HepG2 (cell line): ENCODE results near the gene SLC39A10. TPM values are rescaled to one million over a fixed set of nuclear protein-coding genes. Genes with fewer than 3 reads are reported as not detected.
A peak's percentile ranks its signal among the peaks of the same experiment; 100 is the strongest.

Source experiments
- AGO2 ChIP-seq: fragments of 200-400 bp; formaldehyde crosslinking; optimal IDR thresholded peaks from 2 replicates; pipeline ENCODE3; 2017; ENCODE audit warnings: mild to moderate bottlenecking, low read depth, low read length, moderate library complexity
- BCL6 ChIP-seq: IDR thresholded peaks from 2 replicates; pipeline ENCODE4 v1.6.1; 2016; ENCODE audit warnings: missing genetic modification reagents, missing compliant biosample characterization
- CENPT ChIP-seq: sonication (generic); formaldehyde crosslinking; IDR thresholded peaks from 2 replicates; pipeline ENCODE4 v1.8.0; 2022; ENCODE audit warnings: low read depth, mild to moderate bottlenecking, moderate library complexity, missing genetic modification reagents
- GATAD2A ChIP-seq: IDR thresholded peaks from 2 replicates; pipeline ENCODE4 v1.6.1; 2016
- MZF1 ChIP-seq: sonication (generic); formaldehyde crosslinking; IDR thresholded peaks from 2 replicates; pipeline ENCODE4 v1.8.1; 2023; ENCODE audit warnings: mild to moderate bottlenecking, missing genetic modification reagents, borderline replicate concordance
- NCOR1 ChIP-seq: fragments of 200-600 bp; sonication (generic); IDR thresholded peaks from 2 replicates; pipeline ENCODE4 v1.7.0; 2017; ENCODE audit warnings: antibody characterized with exemption, low read length, borderline replicate concordance
- SMC3 ChIP-seq: IDR thresholded peaks from 2 replicates; pipeline ENCODE4 v1.6.1; 2011; ENCODE audit warnings: low read length, improper control_type of control experiment
- SYNCRIP ChIP-seq: fragments of 200-400 bp; formaldehyde crosslinking; IDR thresholded peaks from 2 replicates; pipeline ENCODE4 v1.6.1; 2018; ENCODE audit warnings: mild to moderate bottlenecking, low read depth, low read length; ENCODE audit not compliant: insufficient read depth
- ZBTB33 ChIP-seq: sonication (generic); formaldehyde crosslinking; IDR thresholded peaks from 2 replicates; pipeline ENCODE4 v1.4.0; 2020; ENCODE audit warnings: missing genetic modification reagents
- polyA plus RNA-seq, 8 experiments: library from polyadenylated mRNA; depleted of rRNA in 3 of 8; stranded (reverse) in 7 of 8; unstranded in 1 of 8; fragments of >200 nt; fragmentation: Illumina TruSeq in 4 of 8; extraction: Trizol in 4 of 8; gene quantifications; 2 replicates each; pipeline versions ENCODE4 v1.2.1 to v1.2.3, GENCODE V29; 2011 to 2016; ENCODE audit warnings: low read depth in 4 of 8, missing spikeins in 1 of 8, mixed read lengths in 1 of 8; ENCODE audit not compliant: insufficient read depth in 1 of 8
- total RNA-seq, 5 experiments: library from RNA; depleted of rRNA; stranded (reverse); fragments of >200 nt; fragmentation: Illumina TruSeq; extraction: Trizol; gene quantifications; 2 replicates each; pipeline ENCODE4 v1.2.3, GENCODE V29; 2016; ENCODE audit warnings: low read depth in 1 of 5
- TF ChIP-seq, protein P1 (sequence below): sonication (generic); formaldehyde crosslinking; IDR thresholded peaks from one replicate; pipeline ENCODE4 v1.5.1; 2020; ENCODE audit warnings: mild to moderate bottlenecking, missing genetic modification reagents; ENCODE audit errors: not compliant biosample characterization
- TF ChIP-seq, protein P2 (sequence below): IDR thresholded peaks from 2 replicates; pipeline ENCODE4 v1.6.1; 2016; ENCODE audit warnings: missing biosample characterization, missing genetic modification reagents, low read depth
- TF ChIP-seq, protein P3 (sequence below): sonication (generic); formaldehyde crosslinking; IDR thresholded peaks from 2 replicates; pipeline ENCODE4 v1.8.1; 2023; ENCODE audit warnings: mild to moderate bottlenecking, inconsistent platforms, moderate library complexity, missing genetic modification reagents, borderline replicate concordance
- TF ChIP-seq, protein P4 (sequence below): sonication (generic); formaldehyde crosslinking; IDR thresholded peaks from 2 replicates; pipeline ENCODE4 v1.8.1; 2023; ENCODE audit warnings: missing genetic modification reagents, mild to moderate bottlenecking, borderline replicate concordance

SLC39A10 gene
- total and polyA plus RNA-seq, 2 of the 13 experiments (the other 11 are each of a cell fraction or from before 2014, with no cell fraction given), result 13.2 to 21.0 TPM

- TF ChIP-seq, protein P1, sequence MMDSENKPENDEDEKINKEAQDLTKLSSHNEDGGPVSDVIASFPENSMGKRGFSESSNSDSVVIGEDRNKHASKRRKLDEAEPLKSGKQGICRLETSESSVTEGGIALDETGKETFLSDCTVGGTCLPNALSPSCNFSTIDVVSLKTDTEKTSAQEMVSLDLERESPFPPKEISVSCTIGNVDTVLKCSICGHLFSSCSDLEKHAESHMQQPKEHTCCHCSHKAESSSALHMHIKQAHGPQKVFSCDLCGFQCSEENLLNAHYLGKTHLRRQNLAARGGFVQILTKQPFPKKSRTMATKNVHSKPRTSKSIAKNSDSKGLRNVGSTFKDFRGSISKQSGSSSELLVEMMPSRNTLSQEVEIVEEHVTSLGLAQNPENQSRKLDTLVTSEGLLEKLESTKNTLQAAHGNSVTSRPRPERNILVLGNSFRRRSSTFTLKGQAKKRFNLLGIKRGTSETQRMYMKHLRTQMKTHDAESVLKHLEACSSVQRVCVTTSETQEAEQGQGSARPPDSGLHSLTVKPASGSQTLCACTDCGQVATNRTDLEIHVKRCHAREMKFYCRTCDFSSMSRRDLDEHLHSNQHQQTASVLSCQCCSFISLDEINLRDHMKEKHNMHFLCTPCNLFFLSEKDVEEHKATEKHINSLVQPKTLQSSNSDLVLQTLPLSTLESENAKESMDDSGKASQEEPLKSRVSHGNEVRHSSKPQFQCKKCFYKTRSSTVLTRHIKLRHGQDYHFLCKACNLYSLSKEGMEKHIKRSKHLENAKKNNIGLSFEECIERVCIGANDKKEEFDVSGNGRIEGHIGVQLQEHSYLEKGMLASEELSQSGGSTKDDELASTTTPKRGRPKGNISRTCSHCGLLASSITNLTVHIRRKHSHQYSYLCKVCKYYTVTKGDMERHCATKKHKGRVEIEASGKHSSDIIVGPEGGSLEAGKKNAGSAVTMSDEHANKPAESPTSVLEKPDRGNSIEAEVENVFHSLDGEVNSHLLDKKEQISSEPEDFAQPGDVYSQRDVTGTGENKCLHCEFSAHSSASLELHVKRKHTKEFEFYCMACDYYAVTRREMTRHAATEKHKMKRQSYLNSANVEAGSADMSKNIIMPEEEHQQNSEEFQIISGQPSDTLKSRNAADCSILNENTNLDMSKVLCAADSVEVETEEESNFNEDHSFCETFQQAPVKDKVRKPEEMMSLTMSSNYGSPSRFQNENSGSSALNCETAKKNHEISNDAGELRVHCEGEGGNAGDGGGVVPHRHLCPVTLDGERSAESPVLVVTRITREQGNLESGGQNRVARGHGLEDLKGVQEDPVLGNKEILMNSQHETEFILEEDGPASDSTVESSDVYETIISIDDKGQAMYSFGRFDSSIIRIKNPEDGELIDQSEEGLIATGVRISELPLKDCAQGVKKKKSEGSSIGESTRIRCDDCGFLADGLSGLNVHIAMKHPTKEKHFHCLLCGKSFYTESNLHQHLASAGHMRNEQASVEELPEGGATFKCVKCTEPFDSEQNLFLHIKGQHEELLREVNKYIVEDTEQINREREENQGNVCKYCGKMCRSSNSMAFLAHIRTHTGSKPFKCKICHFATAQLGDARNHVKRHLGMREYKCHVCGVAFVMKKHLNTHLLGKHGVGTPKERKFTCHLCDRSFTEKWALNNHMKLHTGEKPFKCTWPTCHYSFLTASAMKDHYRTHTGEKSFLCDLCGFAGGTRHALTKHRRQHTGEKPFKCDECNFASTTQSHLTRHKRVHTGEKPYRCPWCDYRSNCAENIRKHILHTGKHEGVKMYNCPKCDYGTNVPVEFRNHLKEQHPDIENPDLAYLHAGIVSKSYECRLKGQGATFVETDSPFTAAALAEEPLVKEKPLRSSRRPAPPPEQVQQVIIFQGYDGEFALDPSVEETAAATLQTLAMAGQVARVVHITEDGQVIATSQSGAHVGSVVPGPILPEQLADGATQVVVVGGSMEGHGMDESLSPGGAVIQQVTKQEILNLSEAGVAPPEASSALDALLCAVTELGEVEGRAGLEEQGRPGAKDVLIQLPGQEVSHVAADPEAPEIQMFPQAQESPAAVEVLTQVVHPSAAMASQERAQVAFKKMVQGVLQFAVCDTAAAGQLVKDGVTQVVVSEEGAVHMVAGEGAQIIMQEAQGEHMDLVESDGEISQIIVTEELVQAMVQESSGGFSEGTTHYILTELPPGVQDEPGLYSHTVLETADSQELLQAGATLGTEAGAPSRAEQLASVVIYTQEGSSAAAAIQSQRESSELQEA, result no peak
- no peak for TF ChIP-seq CENPT (CRISPR knock-in tag)
- TF ChIP-seq, protein P2, sequence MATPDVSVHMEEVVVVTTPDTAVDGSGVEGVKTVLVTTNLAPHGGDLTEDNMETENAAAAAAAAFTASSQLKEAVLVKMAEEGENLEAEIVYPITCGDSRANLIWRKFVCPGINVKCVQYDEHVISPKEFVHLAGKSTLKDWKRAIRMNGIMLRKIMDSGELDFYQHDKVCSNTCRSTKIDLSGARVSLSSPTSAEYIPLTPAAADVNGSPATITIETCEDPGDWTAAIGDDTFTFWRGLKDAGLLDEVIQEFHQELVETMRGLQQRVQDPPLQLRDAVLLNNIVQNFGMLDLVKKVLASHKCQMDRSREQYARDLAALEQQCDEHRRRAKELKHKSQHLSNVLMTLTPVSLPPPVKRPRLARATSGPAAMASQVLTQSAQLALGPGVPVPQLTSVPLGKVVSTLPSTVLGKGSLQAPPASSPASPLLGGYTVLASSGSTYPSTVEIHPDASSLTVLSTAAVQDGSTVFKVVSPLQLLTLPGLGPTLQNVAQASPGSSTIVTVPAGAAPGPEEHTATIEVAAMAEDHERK (CRISPR knock-in tag), result no peak
- no peak for TF ChIP-seq MZF1 (CRISPR knock-in tag)
- TF ChIP-seq, protein P3, sequence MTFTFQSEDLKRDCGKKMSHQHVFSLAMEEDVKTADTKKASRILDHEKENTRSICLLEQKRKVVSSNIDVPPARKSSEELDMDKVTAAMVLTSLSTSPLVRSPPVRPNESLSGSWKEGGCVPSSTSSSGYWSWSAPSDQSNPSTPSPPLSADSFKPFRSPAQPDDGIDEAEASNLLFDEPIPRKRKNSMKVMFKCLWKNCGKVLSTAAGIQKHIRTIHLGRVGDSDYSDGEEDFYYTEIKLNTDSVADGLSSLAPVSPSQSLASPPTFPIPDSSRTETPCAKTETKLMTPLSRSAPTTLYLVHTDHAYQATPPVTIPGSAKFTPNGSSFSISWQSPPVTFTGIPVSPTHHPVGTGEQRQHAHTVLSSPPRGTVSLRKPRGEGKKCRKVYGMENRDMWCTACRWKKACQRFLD, result 0 out of 2 replicates have a peak, but pooled peaks have one; percentile 59
- no peak for TF ChIP-seq SYNCRIP
- TF ChIP-seq AGO2, result peak; percentile 99
- TF ChIP-seq, protein P4, sequence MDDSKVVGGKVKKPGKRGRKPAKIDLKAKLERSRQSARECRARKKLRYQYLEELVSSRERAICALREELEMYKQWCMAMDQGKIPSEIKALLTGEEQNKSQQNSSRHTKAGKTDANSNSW (CRISPR knock-in tag), result no peak
- TF ChIP-seq BCL6 (CRISPR knock-in tag), result no peak
- TF ChIP-seq NCOR1, result no peak
- no peak for TF ChIP-seq SMC3
- no peak for TF ChIP-seq ZBTB33 (CRISPR knock-in tag)
- peak; percentile 43; the same call in 1 of the 2 replicates for TF ChIP-seq GATAD2A
Measured at GRCh38 chr2:195657634-195658540, 861 bp downstream of the SLC39A10 start (continued).
